ENCODE data around the gene TMTC2. TPM values are rescaled to one million over a fixed set of nuclear protein-coding genes. Genes with fewer than 3 reads are reported as not detected.

The TMTC2 gene
- total RNA-seq, 6 experiments from 2014 or later, result 0.74 to 1.9 (median 0.96) TPM

DNA sequence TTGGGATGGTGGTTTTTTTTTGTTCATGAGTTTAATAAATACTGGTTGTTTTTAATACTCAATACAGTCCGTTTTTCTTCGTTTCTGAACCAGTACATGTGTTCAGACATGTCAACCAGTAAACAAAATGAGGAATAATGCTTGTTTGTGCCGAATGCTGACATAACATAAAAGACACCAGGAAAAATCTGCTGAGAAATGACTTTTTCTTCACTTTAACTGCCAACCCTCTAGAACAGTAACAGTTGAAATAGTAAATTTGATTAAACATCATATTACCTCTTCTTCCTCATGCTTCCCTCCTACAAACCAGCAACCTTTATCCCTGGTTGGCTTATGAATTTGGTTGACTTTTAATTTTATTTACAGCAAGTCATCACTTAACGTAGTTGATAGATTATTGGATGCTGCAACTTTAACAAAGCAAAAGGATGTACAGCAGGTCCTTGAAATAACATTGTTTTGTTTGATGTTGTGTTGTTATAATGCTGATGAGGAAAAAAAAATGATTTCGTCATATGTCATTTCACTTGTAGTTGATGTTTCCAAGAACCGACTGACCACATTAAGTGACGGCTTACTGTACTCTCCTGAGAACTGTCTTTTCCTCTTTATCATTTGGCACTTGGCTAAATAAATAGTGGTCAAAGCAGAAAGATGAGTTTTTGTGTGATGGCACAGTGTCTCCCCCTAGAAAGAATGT lies 340.5 kb downstream of the TMTC2 start:
- no peaks in the 10 kb centered on the region for H3K9me3 ChIP-seq
- H3K4me3 ChIP-seq, result no peak overlapping the region
- no peaks in the 10 kb centered on the region for H3K4me1 ChIP-seq
- 68% methylated on average over 7 of the region's 7 CpGs for WGBS (ENCODE audit: insufficient coverage, low coverage, low lambda C conversion rate, missing lambda C conversion rate)
- H3K27me3 ChIP-seq, result no peaks in the 10 kb centered on the region
- no peak for TF ChIP-seq POLR2A (IDR thresholded peaks at IDR 0.05)
- TF ChIP-seq, protein P1, sequence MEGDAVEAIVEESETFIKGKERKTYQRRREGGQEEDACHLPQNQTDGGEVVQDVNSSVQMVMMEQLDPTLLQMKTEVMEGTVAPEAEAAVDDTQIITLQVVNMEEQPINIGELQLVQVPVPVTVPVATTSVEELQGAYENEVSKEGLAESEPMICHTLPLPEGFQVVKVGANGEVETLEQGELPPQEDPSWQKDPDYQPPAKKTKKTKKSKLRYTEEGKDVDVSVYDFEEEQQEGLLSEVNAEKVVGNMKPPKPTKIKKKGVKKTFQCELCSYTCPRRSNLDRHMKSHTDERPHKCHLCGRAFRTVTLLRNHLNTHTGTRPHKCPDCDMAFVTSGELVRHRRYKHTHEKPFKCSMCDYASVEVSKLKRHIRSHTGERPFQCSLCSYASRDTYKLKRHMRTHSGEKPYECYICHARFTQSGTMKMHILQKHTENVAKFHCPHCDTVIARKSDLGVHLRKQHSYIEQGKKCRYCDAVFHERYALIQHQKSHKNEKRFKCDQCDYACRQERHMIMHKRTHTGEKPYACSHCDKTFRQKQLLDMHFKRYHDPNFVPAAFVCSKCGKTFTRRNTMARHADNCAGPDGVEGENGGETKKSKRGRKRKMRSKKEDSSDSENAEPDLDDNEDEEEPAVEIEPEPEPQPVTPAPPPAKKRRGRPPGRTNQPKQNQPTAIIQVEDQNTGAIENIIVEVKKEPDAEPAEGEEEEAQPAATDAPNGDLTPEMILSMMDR (IDR thresholded peaks at IDR 0.05), result no peak
- no peaks in the 10 kb centered on the region for H3K36me3 ChIP-seq
- H3K27ac ChIP-seq, result no peak overlapping the region
- DNase-seq (no peak), ATAC-seq (no peak)
- intact Hi-C loops (cut with DNase I), result no loop called here

DNA sequence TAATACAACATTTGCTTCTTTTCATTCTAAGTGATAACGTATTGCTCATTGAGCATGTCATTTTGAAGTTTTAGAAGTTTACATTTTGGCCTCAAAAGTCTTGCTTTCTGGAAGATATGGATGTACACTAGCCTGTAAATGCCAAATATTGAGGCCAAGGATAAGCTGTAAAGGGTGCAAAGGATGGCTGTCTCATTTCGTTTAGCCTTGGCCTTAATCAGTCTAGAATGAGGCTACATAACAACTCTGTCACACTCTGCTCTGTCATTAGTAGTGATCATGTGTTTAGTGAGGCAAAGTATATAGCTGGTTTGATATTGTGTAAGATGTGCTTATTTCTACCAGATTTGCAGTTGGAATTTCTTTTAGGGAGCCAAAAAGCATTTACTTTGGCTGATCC lies 344.5 kb downstream of the TMTC2 start:
- Histone ChIP-seq H3K27ac (no peak overlapping the region), H3K4me3 (no peak overlapping the region), H3K4me1 (no peaks in the 10 kb centered on the region), H3K36me3 (no peaks in the 10 kb centered on the region), H3K27me3 (no peaks in the 10 kb centered on the region), H3K9me3 (no peaks in the 10 kb centered on the region)
- ATAC-seq, result no peak
- intact Hi-C loops (cut with DNase I), result no loop called here
- DNase-seq, result no peak
- TF ChIP-seq, protein P1 (IDR thresholded peaks at IDR 0.05), result no peak
- no peak for TF ChIP-seq POLR2A (IDR thresholded peaks at IDR 0.05)
- WGBS (ENCODE audit: insufficient coverage, low coverage, low lambda C conversion rate, missing lambda C conversion rate), result 40% methylated on average over 2 of the region's 2 CpGs

DNA sequence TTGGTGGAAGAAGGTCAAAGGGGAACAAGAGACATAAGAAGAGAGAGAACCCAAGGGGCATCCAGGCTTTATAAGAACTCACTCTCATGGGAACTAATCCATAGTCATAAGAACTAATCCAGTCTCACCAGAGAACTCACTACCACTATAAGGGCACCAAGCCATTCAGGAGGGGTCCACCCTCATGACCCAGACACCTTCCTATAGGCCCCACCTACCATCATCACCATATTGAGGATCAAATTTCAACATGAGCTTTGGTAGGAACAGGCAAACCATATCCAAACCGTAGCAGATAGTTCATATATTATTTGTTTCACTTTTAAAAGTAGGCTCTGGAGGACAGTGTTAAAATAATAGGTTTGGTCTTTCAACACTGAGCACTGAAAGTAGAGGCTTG lies 350.1 kb downstream of the TMTC2 start:
- H3K9me3 ChIP-seq, result no peaks in the 10 kb centered on the region
- no peak for DNase-seq
- H3K36me3 ChIP-seq, result no peaks in the 10 kb centered on the region
- ATAC-seq, result no peak
- intact Hi-C loops (cut with DNase I), result no loop called here
- WGBS (ENCODE audit: insufficient coverage, low coverage, low lambda C conversion rate, missing lambda C conversion rate), result 69% methylated on average over 1 of the region's 1 CpG
- TF ChIP-seq, protein P1 (IDR thresholded peaks at IDR 0.05), result no peak
- no peak for TF ChIP-seq POLR2A (IDR thresholded peaks at IDR 0.05)
- no peak overlapping the region for H3K4me3 ChIP-seq
- no peaks in the 10 kb centered on the region for H3K4me1 ChIP-seq
- no peaks in the 10 kb centered on the region for H3K27me3 ChIP-seq
- no peak overlapping the region for H3K27ac ChIP-seq

DNA sequence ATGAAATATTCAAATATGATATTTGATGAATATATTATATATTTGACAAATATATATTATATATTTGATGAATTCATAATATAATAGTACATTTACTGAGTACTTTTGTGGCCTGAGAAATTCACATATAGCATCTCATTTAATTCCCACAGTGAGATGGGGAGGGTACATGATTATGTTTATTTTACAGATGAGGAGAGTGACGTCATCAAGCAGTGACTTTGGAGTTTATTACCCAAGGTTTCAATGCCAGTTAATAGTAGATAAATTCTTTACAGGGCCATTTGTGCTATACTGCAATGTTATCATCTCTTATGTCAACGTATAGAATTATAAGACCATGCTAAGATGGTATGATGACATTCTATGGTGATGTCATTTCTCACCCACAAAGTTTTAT lies 352.7 kb downstream of the TMTC2 start:
- DNase-seq (no peak), ATAC-seq (no peak)
- Histone ChIP-seq H3K36me3 (no peaks in the 10 kb centered on the region), H3K4me1 (no peaks in the 10 kb centered on the region), H3K27ac (no peak overlapping the region), H3K27me3 (no peaks in the 10 kb centered on the region), H3K9me3 (no peaks in the 10 kb centered on the region), H3K4me3 (no peak overlapping the region)
- intact Hi-C loops (cut with DNase I), result no loop called here
- 58% methylated on average over 2 of the region's 2 CpGs for WGBS (ENCODE audit: insufficient coverage, low coverage, low lambda C conversion rate, missing lambda C conversion rate)
- TF ChIP-seq POLR2A (IDR thresholded peaks at IDR 0.05), result no peak
- TF ChIP-seq, protein P1 (IDR thresholded peaks at IDR 0.05), result no peak
